ENCODE results near the gene BABAM2. TPM values are rescaled to one million over a fixed set of nuclear protein-coding genes. Genes with fewer than 3 reads are reported as not detected.

BABAM2 gene
- total RNA-seq, 1 experiment from 2014 or later, result 27.1 TPM

DNA sequence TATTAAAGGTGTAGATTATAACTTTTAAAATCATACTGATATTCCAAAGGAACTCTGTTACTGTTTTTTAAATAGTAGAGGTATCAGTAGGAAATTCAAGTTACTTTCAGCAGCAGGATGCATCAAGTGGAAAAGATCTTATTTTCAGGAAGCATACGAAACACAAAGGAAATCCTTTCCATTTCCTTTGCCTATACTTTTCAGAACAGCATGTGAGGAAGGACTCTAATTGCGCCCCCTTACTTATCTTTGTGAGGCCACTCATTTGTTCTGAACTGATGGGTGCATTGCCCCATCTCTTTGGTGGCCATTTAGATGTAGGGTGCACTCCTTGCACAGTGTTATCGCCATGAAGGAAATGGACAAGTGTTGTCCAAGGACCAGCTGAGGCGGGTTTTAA lies 145.3 kb downstream of the BABAM2 start:
- no peaks in the 10 kb centered on the region for H3K23me2 ChIP-seq (ENCODE audit: insufficient read length, low read depth, low read length, poor library complexity, severe bottlenecking)
- no peak for DNase-seq
- H2BK20ac ChIP-seq (ENCODE audit: low read depth, low read length, poor library complexity, severe bottlenecking), result no peak overlapping the region
- no peaks in the 10 kb centered on the region for H3K27me3 ChIP-seq (ENCODE audit: insufficient read depth, low read length)
- WGBS (ENCODE audit: extremely low coverage, insufficient read length, low lambda C conversion rate), result no CpG with 5 or more reads among the region's 4 CpGs
- Mint-ChIP-seq H3K9me3 (no peaks in the 10 kb centered on the region), H3K4me3 (no peak overlapping the region), H3K4me1 (peaks cover 4 to 10% of the 10 kb centered on the region in 2 experiments; a peak in 2 of 4 replicates), H3K36me3 (ENCODE audit: insufficient read depth in 1 of 3, low read depth in 3 of 3) (no peaks in the 10 kb centered on the region), H3K27ac (no peak overlapping the region), H3K27me3 (ENCODE audit: low read depth) (no peaks in the 10 kb centered on the region)
- H2AFZ ChIP-seq (ENCODE audit: low read length), result no peak overlapping the region
- no peak overlapping the region for H4K5ac ChIP-seq (ENCODE audit: insufficient read length, low read depth, low read length)
- H4K91ac ChIP-seq (ENCODE audit: insufficient read length, low read depth, low read length), result no peak overlapping the region
- H2BK15ac ChIP-seq (ENCODE audit: low read depth, low read length), result no peak overlapping the region
- H4K8ac ChIP-seq (replicated peaks; ENCODE audit: insufficient read length, low read depth, low read length), result no peak overlapping the region
- no peak overlapping the region for H2BK120ac ChIP-seq (ENCODE audit: low read depth, low read length, poor library complexity, severe bottlenecking)
- no peaks in the 10 kb centered on the region; the same call in 1 of the 2 replicates for H3K4me1 ChIP-seq (ENCODE audit: insufficient read depth, low read length)
- H3K56ac ChIP-seq (ENCODE audit: insufficient read length, low read depth, low read length), result no peak overlapping the region
- H3T11ph ChIP-seq (ENCODE audit: low read length), result no peak overlapping the region
- no peak overlapping the region for H3K27ac ChIP-seq (ENCODE audit: insufficient read length, low read depth, low read length)
- H3K79me2 ChIP-seq (ENCODE audit: insufficient read depth, low read length), result no peaks in the 10 kb centered on the region
- TF ChIP-seq, protein P1, sequence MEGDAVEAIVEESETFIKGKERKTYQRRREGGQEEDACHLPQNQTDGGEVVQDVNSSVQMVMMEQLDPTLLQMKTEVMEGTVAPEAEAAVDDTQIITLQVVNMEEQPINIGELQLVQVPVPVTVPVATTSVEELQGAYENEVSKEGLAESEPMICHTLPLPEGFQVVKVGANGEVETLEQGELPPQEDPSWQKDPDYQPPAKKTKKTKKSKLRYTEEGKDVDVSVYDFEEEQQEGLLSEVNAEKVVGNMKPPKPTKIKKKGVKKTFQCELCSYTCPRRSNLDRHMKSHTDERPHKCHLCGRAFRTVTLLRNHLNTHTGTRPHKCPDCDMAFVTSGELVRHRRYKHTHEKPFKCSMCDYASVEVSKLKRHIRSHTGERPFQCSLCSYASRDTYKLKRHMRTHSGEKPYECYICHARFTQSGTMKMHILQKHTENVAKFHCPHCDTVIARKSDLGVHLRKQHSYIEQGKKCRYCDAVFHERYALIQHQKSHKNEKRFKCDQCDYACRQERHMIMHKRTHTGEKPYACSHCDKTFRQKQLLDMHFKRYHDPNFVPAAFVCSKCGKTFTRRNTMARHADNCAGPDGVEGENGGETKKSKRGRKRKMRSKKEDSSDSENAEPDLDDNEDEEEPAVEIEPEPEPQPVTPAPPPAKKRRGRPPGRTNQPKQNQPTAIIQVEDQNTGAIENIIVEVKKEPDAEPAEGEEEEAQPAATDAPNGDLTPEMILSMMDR (conservative IDR thresholded peaks at IDR 0.05), result no peak
- H2BK12ac ChIP-seq (ENCODE audit: insufficient read length, low read depth, low read length), result no peak overlapping the region
- H3K4ac ChIP-seq (ENCODE audit: low read depth, low read length), result no peak overlapping the region
- no peak overlapping the region for H3K18ac ChIP-seq (ENCODE audit: insufficient read length, low read depth, low read length)
- no peaks in the 10 kb centered on the region for H3K79me1 ChIP-seq (ENCODE audit: insufficient read depth, low read depth, low read length, poor library complexity, severe bottlenecking)
- no peak overlapping the region for H2AK5ac ChIP-seq (ENCODE audit: insufficient read length, low read length)
- no peak overlapping the region for H3K9ac ChIP-seq (ENCODE audit: extremely low read depth, insufficient read length, low read length)
- no peak overlapping the region for H3K14ac ChIP-seq (ENCODE audit: insufficient read depth, low read length)
- no peaks in the 10 kb centered on the region for H3K9me3 ChIP-seq (ENCODE audit: control insufficient read depth, low read depth, low read length)
- no peak overlapping the region for H3K23ac ChIP-seq (ENCODE audit: insufficient read length, low read depth, low read length)
- no peak overlapping the region for H3K4me2 ChIP-seq (ENCODE audit: insufficient read depth, insufficient read length, low read length)
- H2BK5ac ChIP-seq (ENCODE audit: insufficient read length, low read length), result no peak overlapping the region
- H4K20me1 ChIP-seq (ENCODE audit: control insufficient read depth, insufficient read depth, insufficient read length), result no peaks in the 10 kb centered on the region

Measured in H9 (cell line).